ENCODE results near the gene CAGE1. TPM values are rescaled to one million over a fixed set of nuclear protein-coding genes. Genes with fewer than 3 reads are reported as not detected.
"Not testable (repeated sequence)": the region's sequence is repeated elsewhere in the genome, so short reads cannot be mapped to it uniquely, and the experiment has no call there.

The CAGE1 gene
- total RNA-seq, 4 donors from 2014 or later = not detected

GRCh38 chr6:7316658-7317533 is 72.6 kb downstream of the CAGE1 start:
- TF ChIP-seq POLR2AphosphoS5 (IDR thresholded peaks at IDR 0.05) = no peak
- no peak for TF ChIP-seq EP300 (IDR thresholded peaks at IDR 0.05)
- no peak for TF ChIP-seq CTCF (IDR thresholded peaks at IDR 0.05)
- TF ChIP-seq POLR2A (IDR thresholded peaks at IDR 0.05) = no peak
- Histone ChIP-seq H3K4me1 (peaks cover 11% of the 10 kb centered on the region), H3K27me3 (no peaks in the 10 kb centered on the region), H3K36me3 (no peaks in the 10 kb centered on the region), H3K27ac (no peak overlapping the region), H3K9me3 (no peaks in the 10 kb centered on the region), H3K4me3 (no peak overlapping the region)
- DNase-seq (ENCODE audit: low spot score in 2 of 2) = no peak
- WGBS = 79% methylated on average over 2 of the region's 41 CpGs

- 80% methylated on average over 6 of the region's 6 CpGs for WGBS
- Histone ChIP-seq H3K27ac (no peak overlapping the region), H3K9me3 (no peaks in the 10 kb centered on the region), H3K27me3 (no peaks in the 10 kb centered on the region), H3K4me3 (no peak overlapping the region), H3K4me1 (peaks cover 21% of the 10 kb centered on the region), H3K36me3 (no peaks in the 10 kb centered on the region)
- no peak for DNase-seq (ENCODE audit: low spot score in 2 of 2)
- TF ChIP-seq EP300 (IDR thresholded peaks at IDR 0.05) = no peak
- no peak for TF ChIP-seq POLR2A (IDR thresholded peaks at IDR 0.05)
- TF ChIP-seq CTCF (IDR thresholded peaks at IDR 0.05) = no peak
- no peak for TF ChIP-seq POLR2AphosphoS5 (IDR thresholded peaks at IDR 0.05)
Measured at GRCh38 chr6:7315948-7316365, 73.6 kb downstream of the CAGE1 start.

GRCh38 chr6:7315087-7315947 is 74.2 kb downstream of the CAGE1 start:
- not testable (repeated sequence) for H3K9me3 ChIP-seq; H3K4me3 ChIP-seq; DNase-seq (ENCODE audit: low spot score in 2 of 2); H3K36me3 ChIP-seq; H3K27ac ChIP-seq; H3K27me3 ChIP-seq
- H3K4me1 ChIP-seq = peaks cover 27% of the 10 kb centered on the region
- WGBS = 93% methylated on average over 15 of the region's 34 CpGs

GRCh38 chr6:7314414-7314813 is 75.1 kb downstream of the CAGE1 start:
- no peak for DNase-seq (ENCODE audit: low spot score in 2 of 2)
- H3K4me1 ChIP-seq = peaks cover 29% of the 10 kb centered on the region
- no peak for TF ChIP-seq EP300 (IDR thresholded peaks at IDR 0.05)
- TF ChIP-seq POLR2A (IDR thresholded peaks at IDR 0.05) = no peak
- no peak for TF ChIP-seq CTCF (IDR thresholded peaks at IDR 0.05)
- TF ChIP-seq POLR2AphosphoS5 (IDR thresholded peaks at IDR 0.05) = no peak
- H3K9me3 ChIP-seq = no peaks in the 10 kb centered on the region
- H3K27me3 ChIP-seq = no peaks in the 10 kb centered on the region
- WGBS = 94% methylated on average over 6 of the region's 7 CpGs
- no peak overlapping the region for H3K27ac ChIP-seq
- H3K4me3 ChIP-seq = no peak overlapping the region
- H3K36me3 ChIP-seq = peaks cover 4% of the 10 kb centered on the region

GRCh38 chr6:7313505-7314165 is 75.9 kb downstream of the CAGE1 start:
- Histone ChIP-seq H3K4me3 (peak overlapping the region; percentile 94), H3K27me3 (no peaks in the 10 kb centered on the region), H3K36me3 (peaks cover 11% of the 10 kb centered on the region), H3K9me3 (no peaks in the 10 kb centered on the region), H3K4me1 (peaks cover 34% of the 10 kb centered on the region), H3K27ac (peak overlapping the region; percentile 94)
- 85% methylated on average over 15 of the region's 15 CpGs for WGBS
- no peak for TF ChIP-seq EP300 (IDR thresholded peaks at IDR 0.05)
- no peak for TF ChIP-seq CTCF (IDR thresholded peaks at IDR 0.05)
- TF ChIP-seq POLR2AphosphoS5 (IDR thresholded peaks at IDR 0.05) = no peak
- DNase-seq (ENCODE audit: low spot score in 2 of 2) = no peak

Measured in suprapubic skin (tissue), 4 donors.